ENCODE results near the gene SLC66A2. TPM values are rescaled to one million over a fixed set of nuclear protein-coding genes. Genes with fewer than 3 reads are reported as not detected.

SLC66A2 gene
- total RNA-seq, 1 donor from 2014 or later, result 35.1 TPM

DNA sequence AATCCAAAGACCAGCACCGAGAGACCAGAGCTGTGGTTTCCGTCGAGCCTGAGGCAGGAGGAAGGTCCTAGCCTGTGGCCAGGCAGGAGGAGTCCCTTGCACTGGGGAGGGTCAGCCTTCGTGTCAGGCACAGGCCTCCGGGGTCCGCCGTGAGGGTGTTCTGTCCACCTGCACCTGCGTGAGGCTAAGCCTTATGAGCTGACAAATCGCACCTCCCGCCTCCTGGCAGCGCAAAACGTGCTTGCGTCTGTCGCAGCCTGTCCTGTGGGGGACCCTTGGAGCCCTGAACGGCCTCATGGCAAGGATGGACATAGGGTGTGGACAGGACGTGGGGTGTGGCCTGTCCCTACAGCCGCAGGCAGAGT is 80.4 kb downstream of the SLC66A2 start:
- Mint-ChIP-seq H3K4me1 (ENCODE audit: unreplicated experiment) (no peaks in the 10 kb centered on the region), H3K27ac (ENCODE audit: unreplicated experiment) (no peak overlapping the region), H3K9me3 (ENCODE audit: unreplicated experiment) (no peaks in the 10 kb centered on the region), H3K36me3 (ENCODE audit: unreplicated experiment) (no peaks in the 10 kb centered on the region), H3K27me3 (ENCODE audit: unreplicated experiment) (no peaks in the 10 kb centered on the region), H3K4me3 (ENCODE audit: unreplicated experiment) (no peak overlapping the region)
- TF ChIP-seq, protein P1, sequence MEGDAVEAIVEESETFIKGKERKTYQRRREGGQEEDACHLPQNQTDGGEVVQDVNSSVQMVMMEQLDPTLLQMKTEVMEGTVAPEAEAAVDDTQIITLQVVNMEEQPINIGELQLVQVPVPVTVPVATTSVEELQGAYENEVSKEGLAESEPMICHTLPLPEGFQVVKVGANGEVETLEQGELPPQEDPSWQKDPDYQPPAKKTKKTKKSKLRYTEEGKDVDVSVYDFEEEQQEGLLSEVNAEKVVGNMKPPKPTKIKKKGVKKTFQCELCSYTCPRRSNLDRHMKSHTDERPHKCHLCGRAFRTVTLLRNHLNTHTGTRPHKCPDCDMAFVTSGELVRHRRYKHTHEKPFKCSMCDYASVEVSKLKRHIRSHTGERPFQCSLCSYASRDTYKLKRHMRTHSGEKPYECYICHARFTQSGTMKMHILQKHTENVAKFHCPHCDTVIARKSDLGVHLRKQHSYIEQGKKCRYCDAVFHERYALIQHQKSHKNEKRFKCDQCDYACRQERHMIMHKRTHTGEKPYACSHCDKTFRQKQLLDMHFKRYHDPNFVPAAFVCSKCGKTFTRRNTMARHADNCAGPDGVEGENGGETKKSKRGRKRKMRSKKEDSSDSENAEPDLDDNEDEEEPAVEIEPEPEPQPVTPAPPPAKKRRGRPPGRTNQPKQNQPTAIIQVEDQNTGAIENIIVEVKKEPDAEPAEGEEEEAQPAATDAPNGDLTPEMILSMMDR (IDR thresholded peaks at IDR 0.05), result no peak
- DNase-seq (ENCODE audit: extremely low spot score, unreplicated experiment), result peak; percentile 84

DNA sequence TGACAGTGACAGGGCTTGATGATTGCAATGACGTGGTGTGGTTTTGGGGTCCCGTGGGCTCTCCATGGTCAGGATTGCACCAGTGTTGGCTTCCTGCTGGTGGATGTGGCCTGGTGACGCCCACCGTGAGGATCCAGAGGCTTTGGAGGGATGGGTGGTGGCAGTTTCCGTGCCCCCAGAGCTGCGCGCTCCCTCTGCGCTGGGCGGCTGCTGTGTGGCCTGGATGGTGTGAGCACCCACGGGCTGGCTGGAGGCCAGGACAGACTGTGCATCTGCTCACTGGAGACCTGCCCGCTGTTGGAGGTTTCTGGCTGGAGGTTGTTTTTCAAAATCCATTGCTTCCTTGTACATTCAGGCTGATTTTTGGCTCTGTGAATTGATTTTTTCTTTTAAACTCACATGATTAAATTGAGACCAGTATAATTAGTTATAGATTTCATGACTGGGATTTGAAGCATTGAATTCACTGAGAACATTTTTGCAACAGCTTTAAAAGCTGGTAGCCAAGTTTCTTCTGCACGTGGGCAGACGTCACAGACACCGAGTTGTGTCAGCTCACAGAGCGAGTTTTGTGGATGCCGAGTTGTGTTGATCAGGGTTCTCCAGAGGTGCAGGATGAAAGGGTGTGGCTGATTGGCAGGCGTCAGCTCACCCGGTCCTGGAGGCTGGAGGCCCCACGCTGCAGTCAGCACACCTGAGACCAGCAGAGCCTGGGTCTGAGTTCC is 81.0 kb downstream of the SLC66A2 start:
- Mint-ChIP-seq H3K4me1 (ENCODE audit: unreplicated experiment) (no peaks in the 10 kb centered on the region), H3K4me3 (ENCODE audit: unreplicated experiment) (no peak overlapping the region), H3K9me3 (ENCODE audit: unreplicated experiment) (no peaks in the 10 kb centered on the region), H3K27ac (ENCODE audit: unreplicated experiment) (no peak overlapping the region), H3K36me3 (ENCODE audit: unreplicated experiment) (no peaks in the 10 kb centered on the region), H3K27me3 (ENCODE audit: unreplicated experiment) (no peaks in the 10 kb centered on the region)
- TF ChIP-seq, protein P1 (IDR thresholded peaks at IDR 0.05), result no peak
- peak; percentile 75 for DNase-seq (ENCODE audit: extremely low spot score, unreplicated experiment)

DNA sequence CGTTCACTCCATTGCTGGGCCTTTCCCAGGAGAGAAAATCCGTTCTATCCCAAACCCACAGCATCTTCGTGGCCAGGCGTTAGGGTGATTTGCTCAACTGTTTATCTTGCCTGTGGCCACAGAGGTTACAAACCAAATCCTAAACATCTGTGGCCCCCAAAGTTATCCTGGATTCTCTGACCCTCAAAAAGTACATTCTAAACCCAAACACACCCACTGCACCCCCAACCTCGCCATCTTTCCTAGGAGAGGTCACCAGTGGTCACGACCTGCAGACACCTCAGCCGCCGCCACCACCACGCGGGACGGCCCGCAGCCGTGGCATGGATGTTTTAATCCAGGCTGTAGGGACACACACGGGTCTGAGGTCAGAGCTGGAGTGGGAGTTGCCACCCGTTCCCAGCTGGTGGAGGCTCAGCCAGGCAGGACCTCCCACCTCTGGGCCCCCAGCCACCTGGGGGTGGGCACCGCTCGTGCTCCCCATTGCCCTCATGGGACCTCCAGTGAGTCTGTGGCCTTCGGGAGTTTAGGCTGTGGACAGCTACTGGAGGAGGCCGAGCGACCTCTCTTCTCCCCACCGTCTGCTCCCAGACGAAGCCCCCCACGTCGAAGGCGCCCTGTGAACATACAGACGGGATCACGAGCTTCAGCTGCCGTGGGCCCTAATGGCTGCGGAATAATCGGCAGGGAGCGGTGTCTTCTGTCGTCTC is 81.7 kb downstream of the SLC66A2 start:
- TF ChIP-seq, protein P1 (IDR thresholded peaks at IDR 0.05), result no peak
- Mint-ChIP-seq H3K27me3 (ENCODE audit: unreplicated experiment) (no peaks in the 10 kb centered on the region), H3K36me3 (ENCODE audit: unreplicated experiment) (no peaks in the 10 kb centered on the region), H3K4me1 (ENCODE audit: unreplicated experiment) (no peaks in the 10 kb centered on the region), H3K4me3 (ENCODE audit: unreplicated experiment) (no peak overlapping the region), H3K27ac (ENCODE audit: unreplicated experiment) (no peak overlapping the region), H3K9me3 (ENCODE audit: unreplicated experiment) (no peaks in the 10 kb centered on the region)
- DNase-seq (ENCODE audit: extremely low spot score, unreplicated experiment), result peak; percentile 75

DNA sequence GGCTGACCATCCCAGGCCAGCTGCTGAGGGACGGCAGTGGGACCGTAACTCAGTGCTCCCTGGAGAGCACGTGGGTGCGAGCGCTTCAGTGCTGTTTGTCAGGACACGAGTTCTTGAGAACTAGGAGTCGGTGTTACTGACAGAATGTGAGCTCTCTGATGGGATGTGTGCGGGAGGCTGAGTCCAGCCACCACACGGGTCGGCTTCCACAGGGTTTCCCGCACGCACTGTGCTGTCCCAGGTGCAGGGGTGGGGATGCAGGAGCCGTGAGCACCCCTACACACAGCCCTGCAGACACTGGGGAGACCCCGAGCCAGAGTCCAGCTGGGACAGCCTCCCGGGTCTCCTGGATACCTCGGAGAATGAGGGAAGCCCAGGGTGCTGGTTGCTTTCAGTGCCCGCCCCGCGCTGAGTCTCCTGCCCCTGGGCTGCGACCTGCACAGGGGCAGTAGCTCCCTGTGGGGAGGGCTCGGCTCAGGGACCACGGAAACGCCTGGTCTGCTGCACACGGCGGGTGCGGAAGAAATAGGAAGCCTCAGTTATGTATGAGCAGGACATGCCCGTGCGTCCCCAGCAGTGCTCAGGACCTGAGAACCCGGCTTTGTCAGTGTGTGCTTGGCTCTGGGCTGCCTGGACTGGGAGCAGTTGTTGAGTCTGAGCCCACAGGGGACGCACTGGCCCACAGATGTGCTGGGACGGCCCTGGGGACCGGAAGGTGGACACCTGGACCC is 82.5 kb downstream of the SLC66A2 start:
- TF ChIP-seq, protein P1 (IDR thresholded peaks at IDR 0.05), result no peak
- Mint-ChIP-seq H3K36me3 (ENCODE audit: unreplicated experiment) (no peaks in the 10 kb centered on the region), H3K4me3 (ENCODE audit: unreplicated experiment) (no peak overlapping the region), H3K27me3 (ENCODE audit: unreplicated experiment) (no peaks in the 10 kb centered on the region), H3K4me1 (ENCODE audit: unreplicated experiment) (no peaks in the 10 kb centered on the region), H3K9me3 (ENCODE audit: unreplicated experiment) (no peaks in the 10 kb centered on the region), H3K27ac (ENCODE audit: unreplicated experiment) (no peak overlapping the region)
- DNase-seq (ENCODE audit: extremely low spot score, unreplicated experiment), result peak; percentile 77
